Right lobe of liver (tissue), 4 donors: Measurements from ENCODE around the gene FADS1.

Experiments used
- POLR2A ChIP-seq: fragments of 450-650 bp; IDR thresholded peaks from one replicate; pipeline ENCODE4 v1.6.1; 2017; ENCODE audit warnings: antibody characterized with exemption, mild to moderate bottlenecking
- TF ChIP-seq, protein P1 (sequence below), 4 donors: fragments of 200-600 bp in 3 of 4; fragments of 450-650 bp in 1 of 4; IDR thresholded peaks; one replicate each; pipeline versions ENCODE4 v1.5.1 to v1.8.0; 2016 to 2022; ENCODE audit warnings: antibody characterized with exemption in 4 of 4, mild to moderate bottlenecking in 2 of 4
- donor health status: DM: no; HTN: no; CAD: no.
- donor health status: DM: no; HTN: no; CAD: no.
- donor health status: DM: no; HTN: yes; CAD: no.

GRCh38 chr11:61799665-61800284, 17.0 kb downstream of the FADS1 start:
- TF ChIP-seq, protein P1, sequence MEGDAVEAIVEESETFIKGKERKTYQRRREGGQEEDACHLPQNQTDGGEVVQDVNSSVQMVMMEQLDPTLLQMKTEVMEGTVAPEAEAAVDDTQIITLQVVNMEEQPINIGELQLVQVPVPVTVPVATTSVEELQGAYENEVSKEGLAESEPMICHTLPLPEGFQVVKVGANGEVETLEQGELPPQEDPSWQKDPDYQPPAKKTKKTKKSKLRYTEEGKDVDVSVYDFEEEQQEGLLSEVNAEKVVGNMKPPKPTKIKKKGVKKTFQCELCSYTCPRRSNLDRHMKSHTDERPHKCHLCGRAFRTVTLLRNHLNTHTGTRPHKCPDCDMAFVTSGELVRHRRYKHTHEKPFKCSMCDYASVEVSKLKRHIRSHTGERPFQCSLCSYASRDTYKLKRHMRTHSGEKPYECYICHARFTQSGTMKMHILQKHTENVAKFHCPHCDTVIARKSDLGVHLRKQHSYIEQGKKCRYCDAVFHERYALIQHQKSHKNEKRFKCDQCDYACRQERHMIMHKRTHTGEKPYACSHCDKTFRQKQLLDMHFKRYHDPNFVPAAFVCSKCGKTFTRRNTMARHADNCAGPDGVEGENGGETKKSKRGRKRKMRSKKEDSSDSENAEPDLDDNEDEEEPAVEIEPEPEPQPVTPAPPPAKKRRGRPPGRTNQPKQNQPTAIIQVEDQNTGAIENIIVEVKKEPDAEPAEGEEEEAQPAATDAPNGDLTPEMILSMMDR (IDR thresholded peaks at IDR 0.05), result no peak
- no peak for TF ChIP-seq POLR2A
